GM12878 (cell line): ENCODE measurements around the gene KCNK1.

Experiments used
- CREM ChIP-seq: IDR thresholded peaks from 2 replicates; pipeline ENCODE4 v1.6.1; 2014; ENCODE audit warnings: antibody characterized with exemption, low read depth
- DPF2 ChIP-seq: fragments of 450-650 bp; IDR thresholded peaks from 2 replicates; pipeline ENCODE4 v1.6.1; 2017; ENCODE audit warnings: mild to moderate bottlenecking
- FOXK2 ChIP-seq: fragments of 450-650 bp; IDR thresholded peaks from 2 replicates; pipeline ENCODE4 v1.6.1; 2017; ENCODE audit warnings: mild to moderate bottlenecking, moderate library complexity
- HCFC1 ChIP-seq: fragments of 150-350 bp; IDR thresholded peaks from 2 replicates; pipeline ENCODE4 v1.6.1; 2014; ENCODE audit warnings: low read length
- HDAC6 ChIP-seq: fragments of 200-600 bp; sonication (generic); IDR thresholded peaks from one replicate; pipeline ENCODE4 v1.8.0; 2017; ENCODE audit warnings: antibody characterized with exemption; ENCODE audit not compliant: unreplicated experiment
- IKZF2 ChIP-seq, 2 experiments: fragments of 450-650 bp; IDR thresholded peaks; 2 replicates each; pipeline ENCODE4 v1.6.1; 2017; ENCODE audit warnings: mild to moderate bottlenecking in 2 of 2, moderate library complexity in 2 of 2
- POLR2A ChIP-seq: IDR thresholded peaks from 2 replicates; pipeline ENCODE4 v1.6.1; 2011; ENCODE audit warnings: low read depth, mild to moderate bottlenecking, low read length
- POLR2AphosphoS5 ChIP-seq: IDR thresholded peaks from 2 replicates; pipeline ENCODE4 v1.6.1; 2011; ENCODE audit warnings: mild to moderate bottlenecking, low read length, inconsistent platforms
- RFX5 ChIP-seq: IDR thresholded peaks from 2 replicates; pipeline ENCODE4 v1.6.1; 2011; ENCODE audit warnings: low read depth, low read length, improper control_type of control experiment
- TAF1 ChIP-seq: IDR thresholded peaks from 2 replicates; pipeline ENCODE4 v1.6.1; 2011; ENCODE audit warnings: mild to moderate bottlenecking, low read depth, low read length, borderline replicate concordance
- TF ChIP-seq, protein P1 (sequence below): fragments of 450-650 bp; IDR thresholded peaks from 2 replicates; pipeline ENCODE4 v1.6.1; 2017; ENCODE audit warnings: mild to moderate bottlenecking, moderate library complexity
- TF ChIP-seq, protein P2 (sequence below), 3 experiments: IDR thresholded peaks in 2 of 3; conservative IDR thresholded peaks in 1 of 3; 2 replicates each; pipeline ENCODE4 v1.5.1; 2011; ENCODE audit warnings: low read depth in 3 of 3, low read length in 3 of 3, mild to moderate bottlenecking in 3 of 3, control low read depth in 2 of 3, moderate library complexity in 2 of 3, inconsistent platforms in 1 of 3, mixed read lengths in 1 of 3; ENCODE audit not compliant: control insufficient read depth in 2 of 3, insufficient read depth in 1 of 3; ENCODE audit errors: extremely low read depth in 1 of 3

DNA sequence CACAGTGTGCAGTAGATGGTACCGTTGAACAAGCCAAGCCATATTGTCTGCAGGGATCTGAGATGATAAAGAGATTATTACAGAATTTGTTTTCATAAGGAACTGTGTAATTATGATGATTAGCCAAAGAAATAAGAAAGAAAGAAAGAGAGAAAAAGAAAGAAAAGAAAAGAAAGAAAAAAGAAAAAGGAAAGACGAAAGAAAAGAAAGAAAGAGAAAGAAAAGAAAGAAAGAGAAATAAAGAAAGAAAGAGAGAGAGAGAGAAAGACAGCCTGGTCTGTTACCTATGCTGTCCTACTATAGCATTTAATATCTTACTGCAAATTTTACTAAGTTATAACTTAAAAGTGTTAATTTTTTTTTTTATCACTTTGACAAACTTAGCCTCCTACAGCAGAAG, 43.6 kb downstream of the KCNK1 start:
- no peak for TF ChIP-seq POLR2A
- no peak for TF ChIP-seq HCFC1
- TF ChIP-seq, protein P1, sequence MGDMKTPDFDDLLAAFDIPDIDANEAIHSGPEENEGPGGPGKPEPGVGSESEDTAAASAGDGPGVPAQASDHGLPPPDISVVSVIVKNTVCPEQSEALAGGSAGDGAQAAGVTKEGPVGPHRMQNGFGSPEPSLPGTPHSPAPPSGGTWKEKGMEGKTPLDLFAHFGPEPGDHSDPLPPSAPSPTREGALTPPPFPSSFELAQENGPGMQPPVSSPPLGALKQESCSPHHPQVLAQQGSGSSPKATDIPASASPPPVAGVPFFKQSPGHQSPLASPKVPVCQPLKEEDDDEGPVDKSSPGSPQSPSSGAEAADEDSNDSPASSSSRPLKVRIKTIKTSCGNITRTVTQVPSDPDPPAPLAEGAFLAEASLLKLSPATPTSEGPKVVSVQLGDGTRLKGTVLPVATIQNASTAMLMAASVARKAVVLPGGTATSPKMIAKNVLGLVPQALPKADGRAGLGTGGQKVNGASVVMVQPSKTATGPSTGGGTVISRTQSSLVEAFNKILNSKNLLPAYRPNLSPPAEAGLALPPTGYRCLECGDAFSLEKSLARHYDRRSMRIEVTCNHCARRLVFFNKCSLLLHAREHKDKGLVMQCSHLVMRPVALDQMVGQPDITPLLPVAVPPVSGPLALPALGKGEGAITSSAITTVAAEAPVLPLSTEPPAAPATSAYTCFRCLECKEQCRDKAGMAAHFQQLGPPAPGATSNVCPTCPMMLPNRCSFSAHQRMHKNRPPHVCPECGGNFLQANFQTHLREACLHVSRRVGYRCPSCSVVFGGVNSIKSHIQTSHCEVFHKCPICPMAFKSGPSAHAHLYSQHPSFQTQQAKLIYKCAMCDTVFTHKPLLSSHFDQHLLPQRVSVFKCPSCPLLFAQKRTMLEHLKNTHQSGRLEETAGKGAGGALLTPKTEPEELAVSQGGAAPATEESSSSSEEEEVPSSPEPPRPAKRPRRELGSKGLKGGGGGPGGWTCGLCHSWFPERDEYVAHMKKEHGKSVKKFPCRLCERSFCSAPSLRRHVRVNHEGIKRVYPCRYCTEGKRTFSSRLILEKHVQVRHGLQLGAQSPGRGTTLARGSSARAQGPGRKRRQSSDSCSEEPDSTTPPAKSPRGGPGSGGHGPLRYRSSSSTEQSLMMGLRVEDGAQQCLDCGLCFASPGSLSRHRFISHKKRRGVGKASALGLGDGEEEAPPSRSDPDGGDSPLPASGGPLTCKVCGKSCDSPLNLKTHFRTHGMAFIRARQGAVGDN: no peak
- no peak for TF ChIP-seq IKZF2 (IDR thresholded peaks at IDR 0.05)
- TF ChIP-seq FOXK2: no peak
- no peak for TF ChIP-seq HDAC6
- no peak for TF ChIP-seq DPF2
- TF ChIP-seq, protein P2, sequence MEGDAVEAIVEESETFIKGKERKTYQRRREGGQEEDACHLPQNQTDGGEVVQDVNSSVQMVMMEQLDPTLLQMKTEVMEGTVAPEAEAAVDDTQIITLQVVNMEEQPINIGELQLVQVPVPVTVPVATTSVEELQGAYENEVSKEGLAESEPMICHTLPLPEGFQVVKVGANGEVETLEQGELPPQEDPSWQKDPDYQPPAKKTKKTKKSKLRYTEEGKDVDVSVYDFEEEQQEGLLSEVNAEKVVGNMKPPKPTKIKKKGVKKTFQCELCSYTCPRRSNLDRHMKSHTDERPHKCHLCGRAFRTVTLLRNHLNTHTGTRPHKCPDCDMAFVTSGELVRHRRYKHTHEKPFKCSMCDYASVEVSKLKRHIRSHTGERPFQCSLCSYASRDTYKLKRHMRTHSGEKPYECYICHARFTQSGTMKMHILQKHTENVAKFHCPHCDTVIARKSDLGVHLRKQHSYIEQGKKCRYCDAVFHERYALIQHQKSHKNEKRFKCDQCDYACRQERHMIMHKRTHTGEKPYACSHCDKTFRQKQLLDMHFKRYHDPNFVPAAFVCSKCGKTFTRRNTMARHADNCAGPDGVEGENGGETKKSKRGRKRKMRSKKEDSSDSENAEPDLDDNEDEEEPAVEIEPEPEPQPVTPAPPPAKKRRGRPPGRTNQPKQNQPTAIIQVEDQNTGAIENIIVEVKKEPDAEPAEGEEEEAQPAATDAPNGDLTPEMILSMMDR (IDR thresholded peaks at IDR 0.05 in 2 of 3, conservative IDR thresholded peaks at IDR 0.05 in 1 of 3; ENCODE audit: control insufficient read depth in 2 of 3, extremely low read depth in 1 of 3, insufficient read depth in 1 of 3, low read depth in 3 of 3, low read length in 3 of 3): no peak
- no peak for TF ChIP-seq CREM
- no peak for TF ChIP-seq TAF1
- TF ChIP-seq RFX5: no peak
- TF ChIP-seq POLR2AphosphoS5: no peak
